Gastroesophageal sphincter (tissue), 4 donors: ENCODE results near the gene SPACA5. TPM values are rescaled to one million over a fixed set of nuclear protein-coding genes. Genes with fewer than 3 reads are reported as not detected.
"Not testable (repeated sequence)": the region's sequence is repeated elsewhere in the genome, so short reads cannot be mapped to it uniquely, and the experiment has no call there.

Source experiments
- ATAC-seq: fragments of 150-250 bp; one replicate; pipeline ENCODE4 v1.9.1; 2016; ENCODE audit warnings: mild to moderate bottlenecking, moderate library complexity
- H3K27ac ChIP-seq, 4 donors: fragments of 200-600 bp; sonication (generic) in 3 of 4; 1 replicate in 3 of 4; 2 replicates in 1 of 4; pipeline ENCODE4 v1.5.1; 2016 to 2019
- H3K27me3 ChIP-seq: fragments of 200-600 bp; sonication (generic); one replicate; pipeline ENCODE4 v1.5.1; 2019
- H3K36me3 ChIP-seq, 2 donors: fragments of 200-600 bp; sonication (generic); one replicate each; pipeline ENCODE4 v1.5.1; 2019; ENCODE audit warnings: control low read depth in 1 of 2
- H3K4me1 ChIP-seq, 3 donors: fragments of 200-600 bp; sonication (generic); 1 replicate in 2 of 3; 2 replicates in 1 of 3; pipeline ENCODE4 v1.5.1; 2016 to 2019; ENCODE audit warnings: control low read depth in 2 of 3
- H3K4me3 ChIP-seq, 2 donors: fragments of 200-600 bp; sonication (generic); one replicate each; pipeline ENCODE4 v1.5.1; 2019; ENCODE audit warnings: mild to moderate bottlenecking in 1 of 2, moderate library complexity in 1 of 2
- H3K9me3 ChIP-seq, 3 donors: fragments of 200-600 bp; sonication (generic); one replicate each; pipeline ENCODE4 v1.5.1; 2017 to 2019; ENCODE audit warnings: control low read depth in 2 of 3
- CTCF ChIP-seq, 4 experiments: fragments of 200-600 bp in 2 of 4; fragments of 450-650 bp in 2 of 4; sonication (generic) in 1 of 4; IDR thresholded peaks; one replicate each; pipeline ENCODE4 v1.5.1; 2017 to 2019; ENCODE audit warnings: antibody characterized with exemption in 4 of 4, mild to moderate bottlenecking in 2 of 4, moderate library complexity in 2 of 4
- EP300 ChIP-seq: sonication (generic); formaldehyde crosslinking; IDR thresholded peaks from one replicate; pipeline ENCODE4 v1.6.1; 2017; ENCODE audit warnings: antibody characterized with exemption, mild to moderate bottlenecking
- POLR2A ChIP-seq, 2 donors: fragments of 450-650 bp; IDR thresholded peaks; one replicate each; pipeline ENCODE4 v1.6.1; 2017; ENCODE audit warnings: antibody characterized with exemption in 2 of 2, mild to moderate bottlenecking in 2 of 2, moderate library complexity in 1 of 2
- POLR2AphosphoS5 ChIP-seq: sonication (generic); formaldehyde crosslinking; IDR thresholded peaks from one replicate; pipeline ENCODE4 v1.6.1; 2017; ENCODE audit warnings: antibody characterized with exemption
- WGBS, 2 donors: methylation state at CpG; one replicate each; pipeline ENCODE4 v1.1.5; 2018; ENCODE audit warnings: low coverage in 1 of 2; 5-methylcytosine and 5-hydroxymethylcytosine counted together
- total RNA-seq, 4 donors: library from RNA; depleted of rRNA; stranded (reverse); fragments of >200 nt; gene quantifications; one replicate each; pipeline ENCODE4 v1.1.0, GENCODE V29; 2016

Gene SPACA5
- total RNA-seq, 4 donors from 2014 or later: not detected

DNA sequence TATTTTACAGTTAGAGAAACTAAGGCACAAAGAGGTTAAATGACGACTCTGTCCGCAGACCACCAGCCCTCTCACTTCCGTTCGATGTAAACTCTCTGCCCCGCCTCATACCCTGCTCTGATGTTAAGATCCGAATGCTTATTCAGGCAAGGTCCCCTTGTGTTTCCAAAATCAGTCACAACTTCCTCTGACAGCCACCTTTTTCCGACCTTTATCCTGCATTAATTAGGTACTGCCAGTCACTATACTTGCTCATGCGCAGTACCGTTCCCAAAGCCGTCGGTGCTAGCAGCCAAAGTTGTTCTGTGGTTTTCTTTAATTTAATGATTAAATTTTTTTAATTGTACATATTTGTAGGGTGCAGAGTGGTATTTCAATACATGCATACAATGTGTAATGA is 13.7 kb downstream of the SPACA5 start:
- ATAC-seq, H3K9me3 ChIP-seq, H3K27me3 ChIP-seq, H3K36me3 ChIP-seq, H3K4me1 ChIP-seq: not testable (repeated sequence)
- 10 to 64% methylated on average over 2 to 6 of the region's 11 CpGs for WGBS, 2 donors
- Histone ChIP-seq H3K27ac (peak overlapping the region in 2 of 4 donors; percentile 84 to 87), H3K4me3 (peak overlapping the region in 1 of 2 donors; percentile 57)

DNA sequence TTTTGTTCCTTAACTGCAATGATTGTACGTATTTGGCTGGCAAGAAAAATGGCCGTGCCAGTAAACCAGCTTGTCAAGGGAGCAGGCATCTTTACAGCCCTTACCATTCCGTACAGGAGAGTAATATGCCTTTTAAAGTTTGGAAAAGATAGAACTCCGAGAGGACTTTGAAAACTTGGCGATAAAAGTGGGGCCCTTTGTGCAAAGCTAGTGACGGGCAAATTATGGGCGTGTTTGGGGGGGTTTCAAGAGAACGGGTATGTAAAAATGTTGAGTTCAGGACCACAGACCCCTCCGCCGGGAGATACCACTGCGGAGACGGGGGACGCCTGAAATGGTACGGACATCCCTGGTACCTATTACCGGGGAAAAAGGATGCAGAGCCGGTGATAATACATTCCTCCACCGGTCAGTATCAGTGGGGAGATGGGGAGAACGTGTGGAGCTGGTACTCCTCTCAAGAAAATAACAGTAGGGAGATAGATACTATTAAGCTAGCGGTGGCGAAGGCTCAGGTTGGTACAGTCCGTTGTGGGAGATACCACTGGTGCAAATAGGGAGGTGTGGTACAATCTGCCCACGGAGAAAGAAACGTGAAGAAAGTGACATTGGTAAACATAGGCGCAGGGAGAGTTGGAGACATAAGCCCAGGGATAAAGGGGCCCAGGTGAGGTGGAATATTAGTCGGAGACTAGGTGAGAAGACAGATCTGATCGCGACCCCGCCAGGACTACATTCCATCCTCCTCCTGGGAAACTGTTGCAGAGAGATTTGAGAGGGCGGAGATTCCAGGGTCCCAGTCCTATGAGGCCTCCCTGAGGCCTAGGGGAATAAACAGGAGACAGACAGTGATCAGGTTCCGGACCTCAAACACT is 14.5 kb downstream of the SPACA5 start:
- Histone ChIP-seq H3K9me3 (no peaks in the 10 kb centered on the region), H3K27ac (peak overlapping the region; percentile 84 to 96 (median 88)), H3K4me3 (peak overlapping the region; percentile 57 to 96), H3K27me3 (no peaks in the 10 kb centered on the region), H3K36me3 (no peaks in the 10 kb centered on the region), H3K4me1 (peaks cover 0 to 11% (median 0%) of the 10 kb centered on the region in 3 donors)
- TF ChIP-seq POLR2A (IDR thresholded peaks at IDR 0.05) (no peak), CTCF (IDR thresholded peaks at IDR 0.05) (no peak), POLR2AphosphoS5 (no peak), EP300 (no peak)
- 0 to 21% methylated on average over 12 to 17 of the region's 30 CpGs for WGBS, 2 donors
- ATAC-seq: peak; percentile 85

GRCh38 chrX:48022100-48022499 is 15.3 kb downstream of the SPACA5 start:
- H3K36me3 ChIP-seq: no peaks in the 10 kb centered on the region
- TF ChIP-seq CTCF (IDR thresholded peaks at IDR 0.05): no peak
- H3K27ac ChIP-seq: peak overlapping the region in 3 of 4 donors; percentile 84 to 88 (median 87)
- H3K4me3 ChIP-seq: no peak overlapping the region
- no peaks in the 10 kb centered on the region for H3K27me3 ChIP-seq
- WGBS, 2 donors: 25 to 43% methylated on average over 1 of the region's 3 CpGs
- ATAC-seq: no peak
- H3K4me1 ChIP-seq: peaks cover 0 to 14% (median 0%) of the 10 kb centered on the region in 3 donors
- no peaks in the 10 kb centered on the region for H3K9me3 ChIP-seq

DNA sequence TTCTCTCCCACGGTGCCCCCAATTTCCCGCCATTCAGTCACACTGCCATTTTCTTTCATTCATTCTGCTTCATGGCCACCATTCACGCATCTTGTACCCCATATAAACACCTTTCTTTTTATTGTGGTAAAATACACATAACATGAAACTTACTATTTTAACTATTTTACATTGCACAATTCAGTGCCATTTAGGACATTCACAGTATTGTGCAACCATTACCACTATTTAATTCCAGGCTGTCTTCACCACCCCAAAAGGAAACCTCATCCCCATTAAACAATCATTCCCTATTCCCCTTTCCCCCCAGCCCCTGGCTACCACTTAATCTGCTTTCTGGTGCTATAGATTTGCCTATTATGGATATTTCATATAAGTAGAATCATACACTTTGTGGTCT is 15.9 kb downstream of the SPACA5 start:
- Histone ChIP-seq H3K4me3 (no peak overlapping the region), H3K4me1 (peaks cover 0 to 14% (median 0%) of the 10 kb centered on the region in 3 donors), H3K27me3 (no peaks in the 10 kb centered on the region), H3K27ac (no peak overlapping the region), H3K36me3 (no peaks in the 10 kb centered on the region), H3K9me3 (no peaks in the 10 kb centered on the region)
- no peak for ATAC-seq
- 73 to 93% methylated on average over 3 of the region's 3 CpGs for WGBS, 2 donors
- no peak for TF ChIP-seq POLR2A (IDR thresholded peaks at IDR 0.05)
- TF ChIP-seq EP300: no peak
- TF ChIP-seq CTCF (IDR thresholded peaks at IDR 0.05): no peak
- no peak for TF ChIP-seq POLR2AphosphoS5

GRCh38 chrX:48025561-48025960 is 18.8 kb downstream of the SPACA5 start:
- 17 to 25% methylated on average over 1 to 6 of the region's 7 CpGs for WGBS, 2 donors

GRCh38 chrX:48027545-48027944 is 20.8 kb downstream of the SPACA5 start:
- H3K4me1 ChIP-seq: peaks cover 0 to 14% (median 0%) of the 10 kb centered on the region in 3 donors
- not testable (repeated sequence) for H3K27ac ChIP-seq, ATAC-seq, H3K36me3 ChIP-seq, H3K9me3 ChIP-seq, H3K4me3 ChIP-seq, H3K27me3 ChIP-seq
- no CpG with 5 or more reads among the region's 4 CpGs for WGBS, 2 donors

More at GRCh38 chrX:48025561-48025960, 18.8 kb downstream of the SPACA5 start:
- Histone ChIP-seq H3K27me3 (no peaks in the 10 kb centered on the region), H3K27ac (no peak overlapping the region), H3K4me3 (no peak overlapping the region), H3K4me1 (peaks cover 0 to 14% (median 0%) of the 10 kb centered on the region in 3 donors), H3K36me3 (no peaks in the 10 kb centered on the region), H3K9me3 (no peaks in the 10 kb centered on the region)
- peak; percentile 23 for ATAC-seq
- TF ChIP-seq POLR2A (IDR thresholded peaks at IDR 0.05) (no peak), CTCF (IDR thresholded peaks at IDR 0.05) (peak; percentile 32 to 66 (median 52)), EP300 (no peak), POLR2AphosphoS5 (no peak)
